ENCODE data around the gene DLX1.
A peak's percentile ranks its signal among the peaks of the same experiment; 100 is the strongest.
"Not testable (repeated sequence)": the region's sequence is repeated elsewhere in the genome, so short reads cannot be mapped to it uniquely, and the experiment has no call there.

DLX1 gene

GRCh38 chr2:172098650-172099471, 13.6 kb downstream of the DLX1 start:
- DNase-seq (ENCODE audit: low spot score), result no peak

- no peak for DNase-seq (ENCODE audit: low spot score)
These were observed 14.3 kb downstream of the DLX1 start for GRCh38 chr2:172099472-172100079.

DNA sequence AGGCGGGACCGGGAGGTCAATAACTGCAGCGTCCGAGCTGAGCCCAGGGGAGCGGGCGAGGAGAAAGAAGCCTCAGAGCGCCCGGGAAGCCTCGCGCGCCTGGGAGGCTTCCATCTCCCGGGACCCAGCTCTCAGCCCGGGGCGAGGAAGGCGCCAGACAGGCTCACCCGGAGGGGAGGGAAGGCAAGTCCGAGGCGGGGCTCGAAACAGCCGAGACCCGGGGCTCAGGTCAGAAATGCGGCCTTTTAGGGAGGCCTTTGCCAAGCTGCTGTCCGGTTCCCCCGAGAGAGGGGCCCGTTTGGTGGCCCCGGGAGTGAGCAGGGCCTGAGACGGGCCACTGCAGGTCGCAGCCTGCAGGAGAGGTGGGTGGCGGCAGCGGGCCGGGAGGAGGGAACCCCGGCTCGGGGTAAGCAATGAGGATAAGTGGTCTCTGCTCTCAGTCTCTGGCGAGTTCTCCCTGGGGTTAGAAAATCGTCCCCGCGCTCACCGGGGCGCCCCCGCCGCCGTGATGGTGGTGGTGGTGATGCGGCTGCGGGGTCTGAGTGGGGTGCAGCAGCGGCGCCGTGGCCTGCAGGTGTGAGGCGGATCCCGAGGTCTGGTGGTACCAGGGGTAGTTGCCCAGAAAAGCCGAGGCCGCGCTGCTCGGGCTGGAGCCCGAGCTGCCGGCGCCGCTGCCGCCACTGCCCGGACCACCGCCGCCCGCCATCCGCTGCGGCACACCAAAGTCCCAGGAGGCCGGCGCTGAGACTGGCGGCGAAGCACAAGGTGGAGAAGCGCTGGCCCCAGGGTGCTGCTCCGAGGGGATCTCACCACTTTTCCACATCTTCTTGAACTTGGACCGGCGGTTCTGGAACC, 15.0 kb downstream of the DLX1 start:
- DNase-seq (ENCODE audit: low spot score), result no peak

DNA sequence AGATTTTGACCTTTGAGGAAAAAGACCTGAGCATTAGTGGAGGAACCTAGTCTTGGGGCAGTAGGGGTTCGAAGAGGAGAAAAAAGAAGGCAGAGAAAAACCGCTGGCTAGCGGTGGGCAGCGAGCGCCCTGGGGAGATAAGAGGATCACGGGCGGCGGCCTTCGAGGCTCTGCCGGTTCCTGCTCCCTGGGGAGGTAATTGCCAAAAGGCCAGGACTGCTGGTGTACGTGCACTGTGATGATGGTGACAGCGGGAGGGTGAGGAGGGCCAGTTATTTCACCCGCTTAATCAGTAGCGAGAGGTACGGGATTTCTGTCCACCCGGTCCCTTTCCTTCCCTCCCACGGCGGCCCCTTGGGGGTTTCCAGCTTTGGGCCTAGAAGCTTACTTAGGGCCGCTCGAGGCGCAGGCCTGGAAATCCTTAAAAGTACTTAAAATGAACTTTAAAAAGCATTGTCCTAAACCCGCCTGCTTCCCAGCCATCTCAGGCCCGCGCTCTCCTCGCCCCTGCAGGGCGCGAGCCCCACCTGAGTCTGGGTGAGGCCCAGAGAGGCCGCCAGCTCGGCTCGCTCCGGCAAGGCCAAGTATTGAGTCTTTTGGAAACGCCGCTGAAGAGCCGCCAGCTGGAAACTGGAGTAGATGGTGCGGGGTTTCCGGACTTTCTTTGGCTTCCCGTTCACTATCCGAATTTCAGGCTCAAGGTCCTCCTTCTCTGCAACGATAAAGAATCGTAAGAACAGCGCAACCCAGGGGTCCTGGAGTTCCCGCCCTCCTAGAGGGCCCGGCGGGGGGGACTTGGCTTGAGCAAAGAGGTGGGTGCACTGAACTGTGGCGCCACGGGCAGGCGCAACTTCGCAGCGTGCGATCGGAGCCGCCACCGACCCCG, 15.9 kb downstream of the DLX1 start:
- DNase-seq (ENCODE audit: low spot score), result no peak

DNA sequence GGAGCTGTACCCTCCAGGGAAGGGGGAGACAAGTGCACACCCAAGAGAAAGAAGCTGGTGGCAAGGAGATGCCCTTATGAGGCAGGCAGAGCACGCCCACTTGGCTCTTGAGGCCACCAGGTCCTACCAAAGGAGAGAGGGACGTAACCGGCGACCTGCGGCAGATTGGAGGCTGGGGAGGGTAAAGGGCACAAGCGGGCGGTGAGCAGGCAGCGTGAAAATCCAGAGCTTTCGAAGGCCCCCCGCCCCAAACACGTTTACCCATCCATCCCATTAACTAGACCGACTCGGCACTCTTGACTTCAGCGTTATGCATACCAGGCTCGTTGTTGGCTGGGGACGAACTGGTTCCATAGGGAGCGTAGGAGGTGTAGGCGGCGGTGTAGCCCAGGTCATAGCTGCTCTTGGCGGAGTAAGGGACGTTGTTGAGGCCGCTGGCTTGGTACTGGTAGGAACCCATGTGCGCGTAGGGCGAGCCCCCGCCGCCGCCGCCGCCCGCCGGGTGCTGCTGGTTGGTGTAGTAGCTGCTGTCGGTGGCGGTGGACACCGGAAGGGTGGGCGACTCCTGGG, 16.6 kb downstream of the DLX1 start:
- peak; percentile 56 for DNase-seq (ENCODE audit: low spot score)

DNA sequence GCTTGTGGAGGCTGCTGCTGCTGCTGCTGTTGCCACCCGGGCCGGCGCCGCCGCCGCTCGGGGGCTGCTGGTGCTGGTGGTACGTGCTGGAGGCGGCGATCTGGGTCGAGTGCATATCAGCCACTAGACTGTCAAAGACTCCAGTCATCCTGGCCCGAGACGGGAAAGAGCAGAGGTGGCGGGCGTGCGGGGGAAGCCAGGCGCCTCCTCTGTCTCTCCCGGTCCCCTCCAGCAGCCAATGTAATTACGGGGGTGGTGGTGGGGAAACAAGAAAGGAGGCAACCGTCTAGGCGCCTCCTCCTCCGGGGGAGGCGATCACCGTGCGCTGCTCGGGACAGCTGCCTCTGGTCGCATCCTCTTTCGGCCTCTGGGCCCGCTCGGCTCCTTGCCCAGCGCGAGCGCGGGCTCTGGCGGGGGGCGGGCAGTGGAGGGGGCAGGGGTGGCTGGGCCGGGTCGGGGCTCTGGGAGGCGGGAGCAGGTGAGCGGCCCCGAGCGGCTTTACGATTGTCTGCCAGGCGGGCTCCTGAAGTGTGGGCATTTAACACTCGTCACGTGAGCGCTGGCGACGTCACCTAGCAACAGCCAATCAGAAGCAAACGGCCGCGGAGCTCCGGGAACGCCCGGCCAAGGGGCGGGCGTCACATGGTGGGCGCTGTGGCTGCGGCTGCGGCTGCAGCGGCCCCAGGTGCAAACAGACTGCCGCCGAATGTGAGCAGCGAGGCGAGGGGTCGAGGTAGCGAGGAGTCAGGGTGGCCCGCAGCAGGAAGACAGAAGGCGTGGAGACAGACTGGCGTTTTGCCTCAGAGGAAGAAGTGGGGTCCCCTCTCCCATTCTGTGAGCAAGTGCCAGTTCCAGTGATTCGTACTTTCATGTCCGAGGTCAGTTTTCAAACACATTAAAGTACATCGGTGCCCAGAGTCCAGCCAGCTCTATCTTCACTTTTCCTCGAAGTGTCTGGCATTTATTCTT, 17.4 kb downstream of the DLX1 start, which contains the start of gene DLX2:
Gene DLX2 (minus strand): TSS at position 510 of the 969 bp plus-strand sequence. CDS start 362 bp downstream, at position 148.
- DNase-seq (ENCODE audit: low spot score), result peak; percentile 94

DNA sequence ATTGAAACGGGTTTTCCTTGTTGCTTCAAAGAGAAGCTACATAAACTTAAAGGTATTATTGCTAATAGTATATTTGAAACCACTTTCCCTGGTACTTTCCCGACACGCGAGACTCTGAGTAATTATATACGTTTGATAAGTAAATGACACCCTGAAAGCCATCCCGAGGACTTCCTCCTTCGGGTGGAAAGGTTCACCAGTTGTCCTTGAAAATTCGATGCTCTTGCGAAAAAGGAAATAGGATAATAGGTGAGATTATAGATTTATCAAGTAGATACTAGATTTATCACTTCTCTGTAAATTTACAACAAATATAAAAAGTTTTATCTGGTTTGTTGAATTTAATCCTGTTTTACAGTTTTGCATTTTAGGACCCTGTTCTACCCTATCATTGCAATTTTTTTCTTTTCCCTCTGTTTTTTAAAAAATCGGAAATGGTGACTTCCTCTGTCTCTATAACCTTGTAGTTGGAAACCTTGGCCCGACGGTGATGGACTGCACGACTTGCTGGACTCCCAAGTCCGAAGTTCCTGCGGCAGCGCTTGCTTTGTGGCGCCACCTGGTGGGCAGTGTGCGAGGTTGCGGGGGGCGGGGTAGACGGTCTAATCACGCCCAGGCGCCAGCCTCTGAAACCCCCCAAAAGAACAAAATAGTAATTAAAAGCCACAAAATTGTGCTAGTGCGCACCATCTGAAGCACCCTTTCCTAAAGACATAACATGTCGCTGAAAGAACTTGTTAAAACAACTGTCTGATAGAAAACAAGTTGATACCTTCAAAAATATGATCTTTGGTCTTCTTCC, 18.4 kb downstream of the DLX1 start:
- peak; percentile 83 for DNase-seq (ENCODE audit: low spot score)

DNA sequence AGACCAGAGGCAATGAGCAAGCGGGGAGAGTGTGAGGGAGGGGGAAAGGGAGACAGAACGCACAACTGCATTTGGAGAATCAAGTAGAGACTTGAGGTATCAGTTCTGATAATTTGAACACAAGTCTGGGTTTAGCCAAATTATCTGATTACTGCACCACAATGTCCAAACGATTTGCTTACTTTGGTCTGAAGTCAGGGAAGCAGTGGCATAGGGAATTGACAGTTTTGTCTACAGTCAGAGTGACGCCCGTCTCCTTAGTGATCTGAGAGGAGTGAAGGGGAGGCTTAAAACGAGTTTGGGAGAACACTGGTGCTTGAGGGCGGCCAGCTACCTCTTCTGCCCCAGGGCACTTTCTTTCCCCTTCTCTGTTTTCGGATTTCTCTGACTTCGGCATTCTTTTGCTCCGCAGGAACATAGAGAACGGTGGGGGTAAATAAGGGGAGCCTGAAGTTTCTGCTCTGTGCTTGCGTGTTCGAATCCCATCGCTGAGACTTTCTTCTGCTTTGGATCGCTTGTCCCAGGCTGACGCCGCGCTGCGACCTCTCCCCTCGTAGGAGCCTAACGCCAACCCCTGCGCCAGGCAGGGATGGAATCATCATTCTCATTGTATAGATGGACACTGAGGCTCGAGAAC, 20.3 kb downstream of the DLX1 start:
- DNase-seq (ENCODE audit: low spot score), result no peak

DNA sequence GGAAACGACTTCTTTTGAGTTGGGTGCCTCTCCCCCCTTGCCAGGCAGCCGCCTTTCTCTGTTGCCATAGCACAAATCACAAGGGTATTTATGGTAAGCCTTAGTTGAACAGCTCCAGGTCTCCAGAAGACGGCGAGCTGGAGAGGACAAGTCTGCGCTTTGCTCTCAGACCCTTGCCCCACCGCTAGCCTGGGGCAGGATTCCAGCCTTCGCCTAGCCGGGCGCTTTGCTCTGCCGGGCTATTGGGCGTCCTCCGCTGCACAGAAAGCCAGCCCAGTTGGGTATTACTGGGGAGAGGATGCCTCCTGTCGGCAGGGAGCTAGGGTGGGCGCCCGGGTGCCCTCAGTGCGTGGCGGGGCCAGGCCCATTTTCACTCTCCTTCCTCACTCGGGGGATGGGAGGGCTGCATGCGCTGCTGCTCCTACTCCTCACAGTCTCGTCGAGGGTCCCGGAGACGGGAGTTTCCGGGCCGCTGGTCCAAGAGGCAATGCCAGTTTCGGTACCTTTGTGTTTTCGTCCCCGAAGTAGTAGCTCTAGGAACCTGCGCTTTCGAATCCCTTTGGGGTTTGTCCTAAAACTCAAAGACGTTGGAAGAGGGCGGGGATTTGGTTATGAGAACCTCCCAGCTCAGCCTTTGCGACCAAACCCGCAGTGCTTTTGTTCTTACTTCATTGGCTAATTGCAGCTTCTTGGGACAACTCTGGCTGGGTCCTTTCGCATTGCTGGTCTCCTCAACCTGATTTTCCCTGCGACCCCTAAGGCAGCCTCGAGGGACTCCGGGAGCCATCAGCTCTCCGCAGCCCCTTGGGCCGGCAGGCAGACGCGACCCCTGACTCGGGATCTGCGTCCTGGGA, 21.0 kb downstream of the DLX1 start:
- no peak for DNase-seq (ENCODE audit: low spot score)

DNA sequence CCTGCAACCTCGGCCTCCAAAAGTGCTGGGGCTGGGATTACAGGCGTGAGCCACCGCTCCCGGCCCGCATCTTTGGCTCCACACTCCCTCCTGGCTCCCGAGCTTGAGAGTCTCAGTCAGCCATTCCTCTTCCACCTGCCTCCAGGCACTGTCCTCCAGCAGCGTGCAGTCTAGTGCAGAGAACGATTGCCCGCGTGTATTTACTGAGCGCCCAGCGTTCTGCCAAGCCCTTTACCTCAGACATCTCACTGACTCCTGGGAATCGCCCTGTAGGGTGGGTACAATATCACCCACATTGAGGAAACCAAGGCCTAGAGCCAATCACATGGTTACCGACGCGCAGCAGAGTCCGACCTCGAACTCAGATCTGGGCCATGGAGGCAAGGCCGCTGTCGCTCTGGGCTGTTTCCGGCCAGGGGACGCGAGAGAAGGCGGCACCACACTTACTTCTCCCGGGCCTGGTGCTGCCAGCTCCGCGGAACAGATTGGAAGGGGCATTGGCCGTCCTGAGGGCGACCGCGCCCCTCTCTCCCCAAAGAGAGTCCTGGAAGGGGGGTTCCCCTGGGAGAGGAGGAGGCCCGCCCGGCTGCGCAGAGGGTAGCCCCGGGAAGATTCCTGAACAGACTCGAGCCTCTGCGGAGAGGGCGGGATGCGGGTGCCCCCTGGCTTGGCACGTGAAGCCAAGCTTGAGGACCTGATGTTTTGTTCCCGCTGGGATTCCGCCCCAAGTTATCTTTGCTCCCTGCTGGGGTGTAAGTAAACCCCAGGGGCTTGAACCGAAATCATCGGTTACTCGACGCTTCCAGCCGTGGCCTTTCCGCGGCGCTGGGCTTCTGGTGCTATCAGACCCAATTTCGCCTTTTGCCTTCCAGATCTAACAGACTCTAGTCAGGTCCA, 22.6 kb downstream of the DLX1 start:
- no peak for DNase-seq (ENCODE audit: low spot score)

- DNase-seq (ENCODE audit: low spot score), result no peak
These were observed 23.3 kb downstream of the DLX1 start for GRCh38 chr2:172108587-172108930.

GRCh38 chr2:172109256-172109987, 24.1 kb downstream of the DLX1 start:
- DNase-seq (ENCODE audit: low spot score), result no peak

- no peak for DNase-seq (ENCODE audit: low spot score)
These were observed 24.9 kb downstream of the DLX1 start for GRCh38 chr2:172109988-172110811.

GRCh38 chr2:172113617-172114016, 28.3 kb downstream of the DLX1 start:
- no peak for DNase-seq (ENCODE audit: low spot score)

DNA sequence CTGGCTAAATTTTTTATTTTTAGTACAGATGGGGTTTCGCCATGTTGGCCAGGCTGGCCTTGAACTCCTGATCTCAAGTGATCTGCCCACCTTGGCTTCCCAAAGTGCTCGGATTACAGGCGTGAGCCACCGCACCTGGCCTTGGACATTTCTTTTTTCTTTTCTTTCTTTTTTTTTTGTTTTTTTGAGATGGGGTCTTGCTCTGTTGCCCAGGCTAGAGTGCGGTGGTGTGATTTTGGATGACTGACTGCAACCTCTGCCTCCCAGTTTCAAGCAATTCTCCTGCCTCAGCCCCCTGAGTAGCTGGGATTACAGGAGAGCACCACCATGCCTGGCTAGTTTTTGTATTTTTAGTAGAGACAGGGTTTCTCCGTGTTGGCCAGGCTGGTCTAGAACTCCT, 28.9 kb downstream of the DLX1 start:
- DNase-seq (ENCODE audit: low spot score), result not testable (repeated sequence)

Data from D341Med (cell line).